Mesenchymal stem cell (in vitro differentiated cells and primary cell): ENCODE results near the gene SHBG.

ENCODE experiments used
- DNase-seq: peaks from one replicate; pipeline ENCODE4 v3.0.0-alpha.2; 2013
- H2AFZ ChIP-seq: one replicate; pipeline ENCODE4 v1.6.1; 2013; ENCODE audit warnings: low read depth, mild to moderate bottlenecking, control low read depth, inconsistent platforms, low read length, moderate library complexity
- H2AK5ac ChIP-seq: 2 replicates; pipeline ENCODE4 v1.6.1; 2013; ENCODE audit warnings: low read length, moderate library complexity, mild to moderate bottlenecking, inconsistent platforms; ENCODE audit not compliant: severe bottlenecking
- H2BK120ac ChIP-seq: one replicate; pipeline ENCODE4 v1.6.1; 2013; ENCODE audit warnings: low read depth, mild to moderate bottlenecking, inconsistent platforms, low read length, moderate library complexity
- H2BK12ac ChIP-seq, 2 experiments: one replicate each; pipeline ENCODE4 v1.6.1; 2013; ENCODE audit warnings: inconsistent platforms in 2 of 2, low read length in 2 of 2, mild to moderate bottlenecking in 2 of 2, moderate library complexity in 2 of 2, control low read depth in 1 of 2
- H2BK15ac ChIP-seq: one replicate; pipeline ENCODE4 v1.6.1; 2013; ENCODE audit warnings: mild to moderate bottlenecking, low read depth, inconsistent platforms; ENCODE audit not compliant: poor library complexity, severe bottlenecking
- H2BK5ac ChIP-seq: 2 replicates; pipeline ENCODE4 v1.6.1; 2013; ENCODE audit warnings: low read depth, mild to moderate bottlenecking, low read length, control low read depth, inconsistent platforms; ENCODE audit not compliant: poor library complexity, severe bottlenecking
- H3K14ac ChIP-seq, 2 experiments: one replicate each; pipeline ENCODE4 v1.6.1; 2013; ENCODE audit warnings: inconsistent platforms in 2 of 2, low read length in 2 of 2, control low read depth in 1 of 2, mild to moderate bottlenecking in 1 of 2, moderate library complexity in 1 of 2
- H3K18ac ChIP-seq, 2 experiments: one replicate each; pipeline ENCODE4 v1.6.1; 2013; ENCODE audit warnings: inconsistent platforms in 2 of 2, low read length in 2 of 2, control low read depth in 1 of 2, low read depth in 1 of 2, mild to moderate bottlenecking in 1 of 2
- H3K23ac ChIP-seq, 2 experiments: one replicate each; pipeline ENCODE4 v1.6.1; 2013; ENCODE audit warnings: inconsistent platforms in 2 of 2, low read length in 2 of 2, mild to moderate bottlenecking in 2 of 2, moderate library complexity in 2 of 2, control low read depth in 1 of 2
- H3K27ac ChIP-seq: 2 replicates; pipeline ENCODE4 v1.5.1; 2013; ENCODE audit warnings: mild to moderate bottlenecking, moderate library complexity, low read length, control low read depth, inconsistent platforms; ENCODE audit not compliant: poor library complexity, severe bottlenecking
- H3K27me3 ChIP-seq, 2 experiments: 2 replicates each; pipeline versions ENCODE4 v1.6.1 to v1.7.0; 2013; ENCODE audit warnings: low read length in 2 of 2, mild to moderate bottlenecking in 2 of 2, moderate library complexity in 2 of 2, control low read depth in 1 of 2, inconsistent platforms in 1 of 2; ENCODE audit not compliant: control insufficient read depth in 1 of 2, insufficient read depth in 1 of 2
- H3K36me3 ChIP-seq, 2 experiments: 2 replicates each; pipeline versions ENCODE4 v1.6.1 to v1.7.0; 2013; ENCODE audit warnings: low read length in 2 of 2, control low read depth in 1 of 2, inconsistent platforms in 1 of 2, low read depth in 1 of 2, mild to moderate bottlenecking in 1 of 2; ENCODE audit not compliant: insufficient read depth in 2 of 2, control insufficient read depth in 1 of 2
- H3K4ac ChIP-seq, 2 experiments: one replicate each; pipeline ENCODE4 v1.6.1; 2013; ENCODE audit warnings: inconsistent platforms in 2 of 2, low read length in 2 of 2, mild to moderate bottlenecking in 2 of 2, moderate library complexity in 2 of 2, control low read depth in 1 of 2, low read depth in 1 of 2
- H3K4me1 ChIP-seq: 2 replicates; pipeline ENCODE4 v1.6.1; 2013; ENCODE audit warnings: low read depth, low read length, control low read depth; ENCODE audit not compliant: control insufficient read depth, insufficient read depth
- H3K4me2 ChIP-seq: 2 replicates; pipeline ENCODE4 v1.6.1; 2013; ENCODE audit warnings: low read length, mild to moderate bottlenecking, inconsistent platforms; ENCODE audit not compliant: poor library complexity, severe bottlenecking
- H3K4me3 ChIP-seq, 2 experiments: 2 replicates each; pipeline versions ENCODE4 v1.5.1 to v1.7.0; 2013; ENCODE audit warnings: low read length in 2 of 2, mild to moderate bottlenecking in 2 of 2, control low read depth in 1 of 2, low read depth in 1 of 2; ENCODE audit not compliant: insufficient read depth in 1 of 2
- H3K79me1 ChIP-seq: replicated peaks from 2 replicates; pipeline ENCODE4 v1.6.1; 2013; ENCODE audit warnings: mild to moderate bottlenecking, control low read depth, low read length, inconsistent platforms; ENCODE audit not compliant: poor library complexity, severe bottlenecking
- H3K9ac ChIP-seq: 2 replicates; pipeline ENCODE4 v1.7.0; 2013; ENCODE audit warnings: mild to moderate bottlenecking, low read length, moderate library complexity
- H3K9me3 ChIP-seq: 2 replicates; pipeline ENCODE4 v1.7.0; 2013; ENCODE audit warnings: mild to moderate bottlenecking, low read length; ENCODE audit not compliant: control insufficient read depth
- H4K8ac ChIP-seq: one replicate; pipeline ENCODE4 v1.6.1; 2013; ENCODE audit warnings: inconsistent platforms, mild to moderate bottlenecking, low read length, moderate library complexity
- H4K91ac ChIP-seq: one replicate; pipeline ENCODE4 v1.6.1; 2013; ENCODE audit warnings: mild to moderate bottlenecking, low read length, inconsistent platforms
- WGBS: methylation state at CpG from one replicate; pipeline ENCODE4 v1.1.7; 2013; ENCODE audit warnings: mixed read lengths; 5-methylcytosine and 5-hydroxymethylcytosine counted together

SHBG gene

DNA sequence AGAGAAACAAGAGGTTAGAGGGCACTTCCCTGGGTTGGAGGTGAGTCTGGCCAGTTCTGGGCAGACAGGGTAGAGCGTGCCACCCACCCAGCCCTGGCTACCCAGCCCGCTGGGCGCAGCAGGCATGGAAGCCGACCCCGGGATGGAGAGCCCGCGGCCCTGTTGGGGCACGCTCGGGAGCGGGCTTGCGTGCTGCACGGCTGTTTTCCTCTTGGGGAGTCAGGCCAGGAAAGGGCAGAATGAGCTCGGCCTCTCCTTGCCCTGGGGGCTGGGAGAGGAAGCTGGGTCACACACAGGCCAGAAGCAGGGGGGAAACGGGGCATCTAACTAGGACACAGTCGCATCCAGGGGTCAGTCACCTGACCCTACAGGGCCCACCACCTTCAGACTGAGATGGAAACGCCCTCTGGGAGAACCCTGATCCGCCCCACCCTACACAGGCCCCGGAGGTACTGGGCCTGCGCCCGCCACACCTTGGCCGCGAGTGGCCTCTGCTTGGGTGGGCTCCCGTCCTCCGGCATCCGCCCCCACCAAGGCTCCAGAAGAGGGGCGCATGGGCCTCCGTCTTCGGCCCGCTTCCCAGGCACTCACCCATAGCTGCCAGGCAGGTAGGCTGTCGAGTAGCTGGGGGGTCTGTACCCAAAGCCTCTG lies 41.3 kb upstream of the SHBG start:
- DNase-seq, result no peak
- no peak overlapping the region for H2BK5ac ChIP-seq
- H3K4me3 ChIP-seq, result peak overlapping the region in 1 of 2 experiments; percentile 68
- peak overlapping the region; percentile 66 for H4K8ac ChIP-seq
- H3K79me1 ChIP-seq, result peaks cover 32% of the 10 kb centered on the region
- no peaks in the 10 kb centered on the region for H3K9me3 ChIP-seq
- H3K9ac ChIP-seq, result peak overlapping the region; percentile 79
- peak overlapping the region in 1 of 2 experiments; percentile 36 for H3K14ac ChIP-seq
- peak overlapping the region; percentile 82 for H3K27ac ChIP-seq
- peak overlapping the region; percentile 68 to 73 for H3K18ac ChIP-seq
- peak overlapping the region; percentile 91 for H2AK5ac ChIP-seq
- peaks cover 49 to 74% of the 10 kb centered on the region in 2 experiments for H3K36me3 ChIP-seq
- H3K4ac ChIP-seq, result peak overlapping the region; percentile 72 to 82
- peak overlapping the region; percentile 26 for H2BK15ac ChIP-seq
- no peak overlapping the region for H2BK120ac ChIP-seq
- no peaks in the 10 kb centered on the region for H3K27me3 ChIP-seq
- 84% methylated on average over 29 of the region's 30 CpGs for WGBS
- peaks cover 50% of the 10 kb centered on the region for H3K4me1 ChIP-seq
- H2AFZ ChIP-seq, result no peak overlapping the region
- peak overlapping the region; percentile 89 for H4K91ac ChIP-seq
- H2BK12ac ChIP-seq, result peak overlapping the region in 1 of 2 experiments; percentile 70
- H3K23ac ChIP-seq, result peak overlapping the region in 1 of 2 experiments; percentile 23
- no peak overlapping the region for H3K4me2 ChIP-seq

- peak overlapping the region in 1 of 2 experiments; percentile 68 for H3K4me3 ChIP-seq
- no peak overlapping the region for H3K23ac ChIP-seq
- H2AFZ ChIP-seq, result no peak overlapping the region
- peak overlapping the region in 1 of 2 experiments; percentile 4 for H2BK12ac ChIP-seq
- H3K27ac ChIP-seq, result peak overlapping the region; percentile 31
- peak overlapping the region; percentile 24 for H2BK120ac ChIP-seq
- peaks cover 50% of the 10 kb centered on the region for H3K4me1 ChIP-seq
- H3K79me1 ChIP-seq, result peaks cover 33% of the 10 kb centered on the region
- H2BK5ac ChIP-seq, result no peak overlapping the region
- peak overlapping the region; percentile 33 for H3K4me2 ChIP-seq
- H3K9me3 ChIP-seq, result no peaks in the 10 kb centered on the region
- H4K8ac ChIP-seq, result peak overlapping the region; percentile 87
- peak overlapping the region; percentile 79 for H3K9ac ChIP-seq
- H3K18ac ChIP-seq, result peak overlapping the region in 1 of 2 experiments; percentile 68
- no peak overlapping the region for H3K14ac ChIP-seq
- peak overlapping the region; percentile 35 for H4K91ac ChIP-seq
- H3K36me3 ChIP-seq, result peaks cover 56 to 78% of the 10 kb centered on the region in 2 experiments
- WGBS, result 21% methylated on average over 49 of the region's 56 CpGs
- no peaks in the 10 kb centered on the region for H3K27me3 ChIP-seq
- H2BK15ac ChIP-seq, result peak overlapping the region; percentile 13
- DNase-seq, result peak; percentile 86
- no peak overlapping the region for H3K4ac ChIP-seq
- H2AK5ac ChIP-seq, result peak overlapping the region; percentile 82
Observed at GRCh38 chr17:7589204-7589868, 40.6 kb upstream of the SHBG start.

- no peaks in the 10 kb centered on the region for H3K9me3 ChIP-seq
- peak within 1 kb of the TSS; percentile 33 for H3K4me2 ChIP-seq
- no peak within 1 kb of the TSS for H2AFZ ChIP-seq
- H2BK15ac ChIP-seq, result peak within 1 kb of the TSS; percentile 13
- peaks cover 35% of the 10 kb centered on the region for H3K79me1 ChIP-seq
- peak within 1 kb of the TSS; percentile 87 for H4K8ac ChIP-seq
- H3K14ac ChIP-seq, result peak within 1 kb of the TSS in 1 of 2 experiments; percentile 26
- peak within 1 kb of the TSS; percentile 91 for H2AK5ac ChIP-seq
- H3K36me3 ChIP-seq, result peaks cover 63 to 85% of the 10 kb centered on the region in 2 experiments
- H2BK120ac ChIP-seq, result peak within 1 kb of the TSS; percentile 24
- no peak within 1 kb of the TSS for H2BK5ac ChIP-seq
- peak within 1 kb of the TSS; percentile 82 for H3K27ac ChIP-seq
- 46% methylated on average over 24 of the region's 24 CpGs for WGBS
- peaks cover 50% of the 10 kb centered on the region for H3K4me1 ChIP-seq
- peak within 1 kb of the TSS; percentile 68 to 73 for H3K18ac ChIP-seq
- H2BK12ac ChIP-seq, result peak within 1 kb of the TSS in 1 of 2 experiments; percentile 70
- peak within 1 kb of the TSS in 1 of 2 experiments; percentile 72 for H3K4ac ChIP-seq
- DNase-seq, result no peak
- H4K91ac ChIP-seq, result peak within 1 kb of the TSS; percentile 35
- peak within 1 kb of the TSS in 1 of 2 experiments; percentile 68 for H3K4me3 ChIP-seq
- peak within 1 kb of the TSS; percentile 79 for H3K9ac ChIP-seq
- no peaks in the 10 kb centered on the region for H3K27me3 ChIP-seq
- peak within 1 kb of the TSS in 1 of 2 experiments; percentile 60 for H3K23ac ChIP-seq
Observed at GRCh38 chr17:7589891-7590691, 39.8 kb upstream of the SHBG start, which contains the start of gene SOX15. SOX15 (minus strand) TSS chr17:7590094; CDS start chr17:7589676, 418 bp downstream.
